Erythroblast (primary cell): Measurements from ENCODE around the gene HAGHL.

Experiments used
- GATA1 ChIP-seq: IDR thresholded peaks from 2 replicates; pipeline ENCODE4 v1.6.1; 2011; ENCODE audit warnings: low read depth, mild to moderate bottlenecking, control low read depth, low read length, moderate library complexity
- POLR2A ChIP-seq: IDR thresholded peaks from 2 replicates; pipeline ENCODE4 v1.6.1; 2011; ENCODE audit warnings: mild to moderate bottlenecking, low read length

DNA sequence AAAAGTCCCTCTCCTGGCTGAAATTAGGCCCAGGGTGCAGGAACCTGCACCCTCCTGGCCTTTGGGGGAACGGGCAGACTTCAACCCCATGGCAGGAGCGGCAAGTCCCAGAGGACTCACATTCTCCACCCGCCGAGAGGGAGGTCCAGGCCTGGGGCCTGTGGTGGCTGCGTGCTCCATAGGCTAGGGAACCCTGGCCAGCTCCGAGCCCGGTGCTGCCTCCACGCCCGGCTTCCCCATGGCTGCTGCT is 793 bp upstream of the HAGHL start:
- TF ChIP-seq POLR2A (no peak), GATA1 (no peak)
